Heart left ventricle (tissue), 16 donors: ENCODE measurements around the gene SRPX. TPM values are rescaled to one million over a fixed set of nuclear protein-coding genes. Genes with fewer than 3 reads are reported as not detected.

Experiments
- ATAC-seq, 4 donors: fragments of 200-7000 bp; cut with Tn5 transposase; one replicate each; pipeline ENCODE4 v1.9.1; 2020 to 2022; ENCODE audit warnings: moderate library complexity in 4 of 4, mild to moderate bottlenecking in 3 of 4, moderate number of reproducible peaks in 1 of 4
- DNase-seq, 5 donors: peaks; one replicate each; pipeline ENCODE4 v3.0.0-alpha.2; 2020
- H3K27ac ChIP-seq, 12 donors: fragments of 200-600 bp; sonication (generic) in 4 of 12; one replicate each; pipeline versions ENCODE4 v1.5.0 to v1.8.0; 2016 to 2022; ENCODE audit warnings: mild to moderate bottlenecking in 2 of 12
- H3K27me3 ChIP-seq, 9 donors: fragments of 200-600 bp; sonication (generic) in 2 of 9; one replicate each; pipeline versions ENCODE4 v1.5.1 to v1.8.0; 2016 to 2022; ENCODE audit warnings: mild to moderate bottlenecking in 3 of 9
- H3K36me3 ChIP-seq, 9 donors: fragments of 200-600 bp; sonication (generic) in 2 of 9; one replicate each; pipeline versions ENCODE4 v1.5.0 to v1.8.0; 2018 to 2022; ENCODE audit warnings: mild to moderate bottlenecking in 2 of 9
- H3K4me1 ChIP-seq, 12 donors: fragments of 200-600 bp; sonication (generic) in 4 of 12; one replicate each; pipeline versions ENCODE4 v1.5.0 to v1.8.0; 2016 to 2022; ENCODE audit warnings: mild to moderate bottlenecking in 3 of 12
- H3K4me3 ChIP-seq, 12 donors: fragments of 200-600 bp; sonication (generic) in 4 of 12; one replicate each; pipeline versions ENCODE4 v1.5.0 to v1.8.0; 2017 to 2022; ENCODE audit warnings: mild to moderate bottlenecking in 9 of 12, moderate library complexity in 4 of 12
- H3K9me3 ChIP-seq, 12 donors: fragments of 200-600 bp; sonication (generic) in 4 of 12; one replicate each; pipeline versions ENCODE4 v1.5.0 to v1.8.0; 2016 to 2022; ENCODE audit warnings: mild to moderate bottlenecking in 1 of 12
- CTCF ChIP-seq, 12 donors: fragments of 200-600 bp; sonication (generic) in 4 of 12; IDR thresholded peaks; one replicate each; pipeline versions ENCODE4 v1.5.0 to v1.8.0; 2018 to 2022; ENCODE audit warnings: antibody characterized with exemption in 12 of 12, mild to moderate bottlenecking in 5 of 12
- POLR2A ChIP-seq, 2 donors: fragments of 450-650 bp; IDR thresholded peaks; one replicate each; pipeline ENCODE4 v1.6.1; 2017; ENCODE audit warnings: antibody characterized with exemption in 2 of 2, mild to moderate bottlenecking in 2 of 2, moderate library complexity in 2 of 2
- WGBS, 4 donors: extraction: QIAGEN DNeasy Blood & Tissue Kit in 2 of 4; methylation state at CpG; one replicate each; pipeline versions ENCODE4 v1.1.5 to v1.1.7; 2013 to 2018; 5-methylcytosine and 5-hydroxymethylcytosine counted together
- intact Hi-C, 10 donors: fragments of 100-400 bp; cut with DNase I; formaldehyde crosslinking; loops; one replicate each; pipeline versions ENCODE4 v1.11.1 to v1.14.2; 2022
- polyA plus RNA-seq, 2 donors: library from polyadenylated mRNA; stranded (reverse); fragments of 200-250 nt; gene quantifications; one replicate each; pipeline ENCODE4 v1.2.3, GENCODE V29; 2013
- total RNA-seq, 9 donors: library from RNA; depleted of rRNA in 2 of 9; stranded (reverse); fragments of >200 nt in 2 of 9; fragmentation: NEBNext Ultra II Directional in 3 of 9; extraction: Animal tissue kit (Norgen Biotek cat#: 25700) in 3 of 9; gene quantifications; one replicate each; pipeline versions ENCODE4 v1.1.0 to v1.2.4, GENCODE V29; 2016 to 2023
- donor health status: ischemic (EF 13 %, LVEDD 7.1; RV severe dilation, severe dysfunction).
- donor health status: healthy with polysubstance abuse.
- donor health status: DM: no; HTN: yes; CAD: no.
- donor health status: DM: no; HTN: no; CAD: no.
- donor health status: ischemic (EF 25% LVEDD 6.9; RV normal size, moderate dysfunction).
- donor health status: ischemic (EF 25% LVEDD 5.7; RV mildly dilated, moderate dysfunction).
- donor health status: healthy.
- donor health status: DM: yes; HTN: yes; CAD: no.
- donor health status: ischemic (EF 35%, LVEDD 5.7; RV mildly dilated, moderate dysfunction).
- donor health status: nonischemic (EF 11% LVEDD 7.7; RV severe dilation, severe dysfunction).
- donor health status: DM: yes; HTN: yes; CAD: no.
- donor health status: PGD.
- donor health status: ischemic (EF 29% LVEDD 5.4; RV normal size, mild dysfunction).
- donor health status: nonischemic (EF 23%, LVEDD 6.1; RV moderate dilation, normal function).

Gene SRPX
- total and polyA plus RNA-seq, 11 donors, result 38.2 to 137 (median 53.8) TPM

GRCh38 chrX:38260231-38260630 lies 39.6 kb upstream of the SRPX start:
- TF ChIP-seq POLR2A (IDR thresholded peaks at IDR 0.05) (no peak), CTCF (IDR thresholded peaks at IDR 0.05) (peak in 6 of 12 donors; percentile 13 to 29 (median 15))
- intact Hi-C loops, result loop anchor here in 1 of 10 donors (5.0 kb wide), 1 partner anchor 33 kb away; no protein-coding TSS in a partner anchor
- WGBS, 4 donors, result 37 to 65% (median 46%) methylated on average over 4 of the region's 4 CpGs
- H3K4me3 ChIP-seq, result no peak overlapping the region
- ATAC-seq (no peak), DNase-seq (no peak)
- H3K9me3 ChIP-seq, result no peaks in the 10 kb centered on the region
- no peaks in the 10 kb centered on the region for H3K4me1 ChIP-seq
- no peaks in the 10 kb centered on the region for H3K36me3 ChIP-seq
- H3K27me3 ChIP-seq, result no peaks in the 10 kb centered on the region
- no peak overlapping the region for H3K27ac ChIP-seq

GRCh38 chrX:38256019-38256418 lies 35.3 kb upstream of the SRPX start:
- Histone ChIP-seq H3K27ac (no peak overlapping the region), H3K27me3 (peaks cover 0 to 4% (median 0%) of the 10 kb centered on the region in 9 donors), H3K4me1 (no peaks in the 10 kb centered on the region), H3K36me3 (no peaks in the 10 kb centered on the region), H3K9me3 (no peaks in the 10 kb centered on the region), H3K4me3 (no peak overlapping the region)
- no peak for DNase-seq
- intact Hi-C loops, result no loop called here
- peak in 1 of 4 donors; percentile 15 for ATAC-seq
- no peak for TF ChIP-seq CTCF (IDR thresholded peaks at IDR 0.05)
- TF ChIP-seq POLR2A (IDR thresholded peaks at IDR 0.05), result no peak
- WGBS, 4 donors, result 84 to 95% (median 92%) methylated on average over 15 to 30 of the region's 30 CpGs

GRCh38 chrX:38249965-38250364 lies 29.3 kb upstream of the SRPX start:
- ATAC-seq (no peak), DNase-seq (no peak)
- Histone ChIP-seq H3K27ac (no peak overlapping the region), H3K4me3 (no peak overlapping the region), H3K36me3 (no peaks in the 10 kb centered on the region), H3K4me1 (no peaks in the 10 kb centered on the region), H3K27me3 (peaks cover 0 to 9% (median 0%) of the 10 kb centered on the region in 9 donors), H3K9me3 (no peaks in the 10 kb centered on the region)
- intact Hi-C loops, result no loop called here
- 32 to 35% (median 33%) methylated on average over 2 of the region's 2 CpGs for WGBS, 4 donors
- TF ChIP-seq POLR2A (IDR thresholded peaks at IDR 0.05), result no peak
- no peak for TF ChIP-seq CTCF (IDR thresholded peaks at IDR 0.05)

- ATAC-seq (no peak), DNase-seq (no peak)
- H3K4me1 ChIP-seq, result no peaks in the 10 kb centered on the region
- peaks cover 0 to 9% (median 0%) of the 10 kb centered on the region in 9 donors for H3K27me3 ChIP-seq
- H3K9me3 ChIP-seq, result no peaks in the 10 kb centered on the region
- TF ChIP-seq CTCF (IDR thresholded peaks at IDR 0.05) (no peak), POLR2A (IDR thresholded peaks at IDR 0.05) (no peak)
- H3K27ac ChIP-seq, result no peak overlapping the region
- H3K4me3 ChIP-seq, result no peak overlapping the region
- no peaks in the 10 kb centered on the region for H3K36me3 ChIP-seq
- intact Hi-C loops, result no loop called here
- WGBS, 4 donors, result 75 to 94% (median 88%) methylated on average over 2 of the region's 2 CpGs
These were observed 26.4 kb upstream of the SRPX start for GRCh38 chrX:38247051-38247450.
